Activated CD8-positive, alpha-beta memory T cell treated with anti-CD3 and anti-CD28 coated beads, Interleukin-2, amount 10 ng/mL, durations not matched to agents 7 days and 5 days (primary cell): ENCODE data around the gene TRIM63. TPM values are rescaled to one million over a fixed set of nuclear protein-coding genes. Genes with fewer than 3 reads are reported as not detected.

Experiments
- ATAC-seq: fragments of 150-1000 bp; cut with Tn5 transposase; one replicate; pipeline ENCODE4 v1.10.0; 2021; ENCODE audit warnings: moderate library complexity
- CTCF ChIA-PET: fragments of 350-600 bp; sonication (Branson Sonifier 250); formaldehyde crosslinking; loops from one replicate; lab custom pipeline; 2021; ENCODE audit warnings: antibody characterized with exemption; lab: Charles Lee
- DNase-seq: peaks from one replicate; pipeline ENCODE4 v3.0.0-alpha.2; 2020
- H3K27ac Mint-ChIP-seq: one replicate; pipeline ENCODE4 v1.8.0; 2021; ENCODE audit warnings: mild to moderate bottlenecking, mixed read lengths
- H3K27me3 Mint-ChIP-seq: one replicate; pipeline ENCODE4 v1.8.0; 2021; ENCODE audit warnings: mixed read lengths
- H3K36me3 Mint-ChIP-seq: one replicate; pipeline ENCODE4 v1.8.0; 2021; ENCODE audit warnings: mild to moderate bottlenecking, mixed read lengths
- H3K4me1 Mint-ChIP-seq: one replicate; pipeline ENCODE4 v1.8.0; 2021; ENCODE audit warnings: mixed read lengths
- H3K4me3 Mint-ChIP-seq: one replicate; pipeline ENCODE4 v1.8.0; 2021; ENCODE audit warnings: mild to moderate bottlenecking, moderate library complexity, mixed read lengths
- H3K9me3 Mint-ChIP-seq: one replicate; pipeline ENCODE4 v1.8.0; 2022; ENCODE audit warnings: low read depth, mixed read lengths
- total RNA-seq, 2 experiments: library from RNA; stranded (reverse); gene quantifications; one replicate each; pipeline ENCODE4 v1.2.3, GENCODE V29; 2021

TRIM63 gene
- total RNA-seq, 2 experiments from 2014 or later = not detected

- Mint-ChIP-seq H3K36me3 (no peaks in the 10 kb centered on the region), H3K27ac (no peak within 1 kb of the TSS), H3K4me1 (peaks cover 10% of the 10 kb centered on the region), H3K9me3 (no peaks in the 10 kb centered on the region), H3K4me3 (no peak within 1 kb of the TSS), H3K27me3 (peaks cover 3% of the 10 kb centered on the region)
- CTCF ChIA-PET = interaction anchor here (0.7 to 1.3 kb wide), 3 partner anchors 12 to 908 kb away, joined by 4 to 5 read pairs (median 4); partner anchors contain the start of gene PAFAH2
- DNase-seq = no peak
- no peak for ATAC-seq
These were observed 45.6 kb downstream of the TRIM63 start, which contains the start of gene EXTL1 for GRCh38 chr1:26021647-26022403. Gene EXTL1, plus strand, starts transcription at chr1:26021775. Its CDS starts 872 bp downstream, at chr1:26022647.

GRCh38 chr1:26020941-26021646 is 46.3 kb downstream of the TRIM63 start:
- DNase-seq (no peak), ATAC-seq (no peak)
- Mint-ChIP-seq H3K27ac (no peak overlapping the region), H3K36me3 (no peaks in the 10 kb centered on the region), H3K4me1 (peaks cover 10% of the 10 kb centered on the region), H3K9me3 (no peaks in the 10 kb centered on the region), H3K4me3 (no peak overlapping the region), H3K27me3 (peaks cover 3% of the 10 kb centered on the region)
- CTCF ChIA-PET = interaction anchor here (0.7 to 1.3 kb wide), 2 partner anchors 13 to 909 kb away, joined by 4 to 5 read pairs; no protein-coding TSS in a partner anchor

GRCh38 chr1:26020330-26020768 is 47.1 kb downstream of the TRIM63 start:
- ATAC-seq = no peak
- Mint-ChIP-seq H3K27ac (no peak overlapping the region), H3K9me3 (no peaks in the 10 kb centered on the region), H3K36me3 (no peaks in the 10 kb centered on the region), H3K27me3 (peaks cover 3% of the 10 kb centered on the region), H3K4me1 (peaks cover 10% of the 10 kb centered on the region), H3K4me3 (no peak overlapping the region)
- DNase-seq = no peak
- CTCF ChIA-PET = interaction anchor here (1.4 kb wide), 1 partner anchor 125 kb away, joined by 4 read pairs; no protein-coding TSS in a partner anchor

DNA sequence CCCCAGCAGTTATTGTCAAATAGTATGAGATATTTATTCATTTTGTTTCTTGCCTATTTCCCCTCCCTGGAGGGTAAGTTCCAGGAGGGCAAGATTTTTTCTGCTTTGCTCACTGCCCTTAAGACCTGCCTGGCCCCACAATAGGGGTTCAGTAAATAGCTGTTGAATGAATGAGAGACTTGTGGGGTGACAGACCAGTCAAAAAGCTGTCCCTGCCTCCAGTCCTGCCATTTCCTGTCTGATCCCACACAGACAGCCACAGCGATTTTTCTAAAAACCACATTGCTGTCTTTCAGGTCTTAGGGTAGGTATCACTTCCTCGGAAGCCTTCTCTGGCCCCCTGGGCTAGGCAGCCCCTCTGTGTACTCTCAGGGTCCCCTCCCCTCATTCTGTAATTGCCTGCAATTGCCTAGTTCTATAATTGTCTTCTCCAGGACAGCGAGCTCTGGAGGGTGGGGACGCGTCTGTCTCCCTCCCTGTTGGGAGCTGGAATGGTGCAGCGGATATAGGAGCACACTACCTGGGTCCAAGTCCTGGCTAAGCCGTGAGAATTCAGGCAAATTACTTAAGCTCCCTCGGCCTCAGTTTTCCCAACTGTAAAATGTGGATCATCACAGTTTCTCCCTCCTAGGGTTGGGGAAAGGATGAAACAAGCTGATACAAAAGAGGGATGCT is 47.7 kb downstream of the TRIM63 start:
- no peaks in the 10 kb centered on the region for H3K36me3 Mint-ChIP-seq
- H3K27ac Mint-ChIP-seq = no peak overlapping the region
- ATAC-seq (peak; percentile 60), DNase-seq (peak; percentile 53)
- CTCF ChIA-PET = interaction anchor here (1.1 to 1.4 kb wide), 2 partner anchors 10 to 124 kb away, joined by 3 to 4 read pairs; no protein-coding TSS in a partner anchor
- H3K27me3 Mint-ChIP-seq = peaks cover 3% of the 10 kb centered on the region
- no peaks in the 10 kb centered on the region for H3K9me3 Mint-ChIP-seq
- peaks cover 10% of the 10 kb centered on the region for H3K4me1 Mint-ChIP-seq
- no peak overlapping the region for H3K4me3 Mint-ChIP-seq

DNA sequence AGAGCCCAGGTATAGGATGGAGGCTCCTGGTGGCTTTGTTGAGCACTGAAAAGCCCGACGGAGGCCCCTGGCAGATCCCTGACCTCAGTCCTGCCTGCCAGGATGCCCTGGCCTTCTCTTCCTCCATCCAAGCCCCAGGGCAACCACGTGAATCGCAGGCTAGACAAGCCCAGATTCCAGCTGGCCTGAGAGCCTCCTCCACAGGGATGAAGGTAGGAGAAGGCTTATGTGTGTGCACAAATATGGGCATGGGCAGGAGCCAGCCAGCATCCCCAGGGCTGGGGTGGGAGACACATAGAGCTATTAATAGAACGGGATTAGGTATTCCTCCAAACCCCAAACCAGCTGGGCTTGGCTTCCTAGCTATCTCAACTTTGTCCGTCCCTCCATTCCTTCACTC is 49.8 kb downstream of the TRIM63 start:
- no peak for ATAC-seq
- H3K27ac Mint-ChIP-seq = no peak overlapping the region

DNA sequence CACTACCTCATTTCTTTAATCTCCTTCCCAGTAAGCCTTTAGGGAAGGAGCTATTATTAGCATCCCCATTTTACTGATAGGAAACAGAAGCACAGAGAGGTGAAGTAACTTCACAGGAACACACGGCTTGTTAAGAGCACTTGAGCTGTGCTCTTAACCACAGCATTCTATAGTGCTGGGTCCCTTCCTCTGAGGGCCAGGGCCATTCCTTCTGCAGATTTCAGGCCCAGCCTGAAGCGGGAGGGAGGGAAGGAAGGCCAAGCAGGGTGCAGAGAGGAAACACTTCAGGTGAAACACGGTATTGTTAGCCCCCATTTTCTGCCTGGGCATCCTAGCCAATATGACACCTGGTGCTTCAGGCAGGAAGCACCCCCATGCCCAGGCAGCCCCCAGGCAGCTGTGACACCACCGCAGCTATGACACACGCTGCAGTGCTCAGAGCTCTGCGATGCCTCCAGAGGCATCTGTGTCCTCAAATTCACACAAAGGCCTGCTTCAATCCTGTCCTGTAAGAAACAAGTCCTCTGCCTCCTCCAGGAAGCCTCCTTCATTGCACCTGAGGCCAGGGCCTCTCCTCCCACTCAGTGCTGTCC is 50.4 kb downstream of the TRIM63 start:
- H3K4me3 Mint-ChIP-seq = no peak overlapping the region

More for the DNA sequence above, 49.8 kb downstream of the TRIM63 start:
- DNase-seq = no peak
- Mint-ChIP-seq H3K27me3 (peaks cover 6% of the 10 kb centered on the region), H3K36me3 (no peaks in the 10 kb centered on the region), H3K4me3 (no peak overlapping the region), H3K4me1 (peaks cover 10% of the 10 kb centered on the region), H3K9me3 (no peaks in the 10 kb centered on the region)
- CTCF ChIA-PET = interaction anchor here (1.0 to 2.2 kb wide), 4 partner anchors 19 to 122 kb away, joined by 3 to 6 read pairs (median 4); partner anchors contain the start of gene PAFAH2

GRCh38 chr1:26016258-26016952 is 51.0 kb downstream of the TRIM63 start:
- Mint-ChIP-seq H3K27me3 (peaks cover 6% of the 10 kb centered on the region), H3K27ac (no peak overlapping the region), H3K4me3 (no peak overlapping the region), H3K4me1 (peaks cover 10% of the 10 kb centered on the region), H3K36me3 (no peaks in the 10 kb centered on the region), H3K9me3 (no peaks in the 10 kb centered on the region)
- ATAC-seq = no peak
- DNase-seq = no peak
- CTCF ChIA-PET = interaction anchor here (1.3 to 2.2 kb wide), 5 partner anchors 10 to 121 kb away, joined by 3 to 6 read pairs (median 3); partner anchors contain the start of gene PAFAH2

More for the DNA sequence above, 50.4 kb downstream of the TRIM63 start:
- Mint-ChIP-seq H3K36me3 (no peaks in the 10 kb centered on the region), H3K27me3 (peaks cover 6% of the 10 kb centered on the region), H3K27ac (no peak overlapping the region), H3K9me3 (no peaks in the 10 kb centered on the region), H3K4me1 (peaks cover 10% of the 10 kb centered on the region)
- DNase-seq (no peak), ATAC-seq (no peak)
- CTCF ChIA-PET = interaction anchor here (1.3 to 2.2 kb wide), 5 partner anchors 10 to 121 kb away, joined by 3 to 6 read pairs (median 3); partner anchors contain the start of gene PAFAH2

- no peaks in the 10 kb centered on the region for H3K9me3 Mint-ChIP-seq
- H3K4me1 Mint-ChIP-seq = peaks cover 10% of the 10 kb centered on the region
- ATAC-seq (no peak), DNase-seq (no peak)
- H3K4me3 Mint-ChIP-seq = no peak overlapping the region
- no peak overlapping the region for H3K27ac Mint-ChIP-seq
- H3K36me3 Mint-ChIP-seq = no peaks in the 10 kb centered on the region
- CTCF ChIA-PET = interaction anchor here (1.4 to 1.6 kb wide), 2 partner anchors 11 to 21 kb away, joined by 3 to 5 read pairs; no protein-coding TSS in a partner anchor
- peaks cover 8% of the 10 kb centered on the region for H3K27me3 Mint-ChIP-seq
These were observed 52.1 kb downstream of the TRIM63 start for GRCh38 chr1:26015358-26015757.

GRCh38 chr1:26014179-26014578 is 53.3 kb downstream of the TRIM63 start:
- no peak overlapping the region for H3K27ac Mint-ChIP-seq
- H3K4me3 Mint-ChIP-seq = no peak overlapping the region
- no peak for DNase-seq

DNA sequence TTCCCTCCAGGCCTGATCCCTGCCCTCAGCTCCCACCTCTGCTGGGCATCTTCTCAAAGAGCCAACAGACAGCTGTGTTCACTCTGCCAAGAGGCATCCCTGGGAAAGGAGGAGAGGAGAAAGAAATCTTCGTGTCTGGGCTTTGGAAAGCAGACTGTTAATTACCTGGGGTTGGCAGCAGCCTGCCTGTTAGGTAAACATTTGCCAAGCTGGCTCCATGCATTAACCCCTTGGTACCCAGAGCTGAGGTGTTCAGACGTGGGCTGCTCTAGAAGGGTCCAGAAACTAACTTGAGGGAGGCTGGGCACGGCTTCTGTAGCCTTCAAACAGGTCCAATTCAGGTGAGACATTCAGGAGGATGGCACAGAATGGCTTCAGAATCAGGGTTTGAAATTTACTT is 54.6 kb downstream of the TRIM63 start:
- no peaks in the 10 kb centered on the region for H3K9me3 Mint-ChIP-seq
- DNase-seq (no peak), ATAC-seq (no peak)
- no peaks in the 10 kb centered on the region for H3K36me3 Mint-ChIP-seq
- no peaks in the 10 kb centered on the region for H3K4me1 Mint-ChIP-seq
- H3K4me3 Mint-ChIP-seq = no peak overlapping the region
- H3K27me3 Mint-ChIP-seq = peaks cover 6% of the 10 kb centered on the region
- CTCF ChIA-PET = interaction anchor here (1.1 to 2.0 kb wide), 3 partner anchors 15 to 23 kb away, joined by 3 to 8 read pairs (median 3); partner anchors contain the start of gene PAFAH2
- H3K27ac Mint-ChIP-seq = no peak overlapping the region

More at GRCh38 chr1:26014179-26014578, 53.3 kb downstream of the TRIM63 start:
- no peak for ATAC-seq
- H3K4me1 Mint-ChIP-seq = no peaks in the 10 kb centered on the region
- peaks cover 6% of the 10 kb centered on the region for H3K27me3 Mint-ChIP-seq
- CTCF ChIA-PET = interaction anchor here (0.9 to 1.3 kb wide), 3 partner anchors 21 to 119 kb away, joined by 3 to 4 read pairs (median 3); no protein-coding TSS in a partner anchor
- no peaks in the 10 kb centered on the region for H3K9me3 Mint-ChIP-seq
- H3K36me3 Mint-ChIP-seq = no peaks in the 10 kb centered on the region

DNA sequence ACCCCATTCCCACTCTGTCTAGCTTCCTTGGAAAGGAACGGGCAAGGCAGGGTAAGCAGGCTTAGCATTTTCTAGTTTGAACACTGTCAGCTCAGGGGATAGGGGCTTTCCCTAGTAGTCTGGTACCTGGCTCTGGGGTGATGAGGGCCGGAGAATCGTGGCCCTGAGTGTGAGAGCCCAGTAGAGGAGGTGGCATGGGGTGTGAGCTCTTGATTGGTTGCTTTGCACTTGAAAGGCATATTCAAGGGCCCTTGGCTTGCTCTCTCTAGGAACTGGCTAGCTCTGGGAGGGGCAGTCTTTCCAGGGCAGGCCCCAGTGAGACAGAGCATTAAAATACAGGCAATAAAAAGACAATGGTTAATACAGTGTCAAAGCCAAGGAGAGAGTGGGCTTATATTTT is 56.6 kb downstream of the TRIM63 start:
- ATAC-seq (no peak), DNase-seq (no peak)
- Mint-ChIP-seq H3K36me3 (no peaks in the 10 kb centered on the region), H3K4me1 (no peaks in the 10 kb centered on the region), H3K4me3 (no peak overlapping the region), H3K27me3 (peaks cover 11% of the 10 kb centered on the region), H3K9me3 (no peaks in the 10 kb centered on the region), H3K27ac (no peak overlapping the region)
- CTCF ChIA-PET = interaction anchor here (0.9 to 2.4 kb wide), 3 partner anchors 25 to 116 kb away, joined by 3 to 12 read pairs (median 8); no protein-coding TSS in a partner anchor
